HG03521 (cell line): ENCODE results near the gene PSKH1.
"Not testable (repeated sequence)": the region's sequence is repeated elsewhere in the genome, so short reads cannot be mapped to it uniquely, and the experiment has no call there.

Experiments used
- ATAC-seq: cut with Tn5 transposase; IDR thresholded peaks from one replicate; pipeline ENCODE4 v1.9.1; 2021; ENCODE audit warnings: mild to moderate bottlenecking, moderate library complexity; ENCODE audit not compliant: unreplicated experiment

Gene PSKH1

DNA sequence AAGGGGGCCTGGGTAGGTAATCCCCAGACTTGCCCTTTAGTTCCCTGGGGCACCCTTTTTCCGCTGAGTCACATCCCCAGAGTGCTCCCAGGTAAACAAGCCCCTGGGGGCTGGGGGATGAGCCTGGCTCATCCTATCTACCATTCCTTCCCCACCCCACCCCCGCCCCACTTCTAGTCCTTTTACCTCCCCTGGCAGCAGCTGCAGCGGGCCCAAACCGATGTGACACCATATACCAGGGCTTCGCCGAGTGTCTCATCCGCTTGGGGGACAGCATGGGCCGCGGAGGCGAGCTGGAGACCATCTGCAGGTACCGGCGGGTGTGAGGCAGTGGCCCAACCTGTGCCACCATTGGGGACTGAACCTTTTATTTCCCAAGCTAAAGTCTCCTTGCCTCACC is 7.5 kb upstream of the PSKH1 start:
- no peak for ATAC-seq

DNA sequence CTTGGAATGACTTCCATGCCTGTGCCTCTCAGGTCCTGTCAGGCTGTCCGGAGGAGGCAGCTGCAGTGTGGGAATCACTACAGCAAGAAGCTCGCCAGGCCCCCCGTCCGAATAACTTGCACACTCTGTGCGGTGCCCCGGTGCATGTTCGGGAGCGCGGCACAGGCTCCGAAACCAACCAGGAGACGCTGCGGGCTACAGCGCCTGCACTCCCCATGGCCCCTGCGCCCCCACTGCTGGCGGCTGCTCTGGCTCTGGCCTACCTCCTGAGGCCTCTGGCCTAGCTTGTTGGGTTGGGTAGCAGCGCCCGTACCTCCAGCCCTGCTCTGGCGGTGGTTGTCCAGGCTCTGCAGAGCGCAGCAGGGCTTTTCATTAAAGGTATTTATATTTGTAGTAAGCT is 7.1 kb upstream of the PSKH1 start:
- ATAC-seq, result no peak

DNA sequence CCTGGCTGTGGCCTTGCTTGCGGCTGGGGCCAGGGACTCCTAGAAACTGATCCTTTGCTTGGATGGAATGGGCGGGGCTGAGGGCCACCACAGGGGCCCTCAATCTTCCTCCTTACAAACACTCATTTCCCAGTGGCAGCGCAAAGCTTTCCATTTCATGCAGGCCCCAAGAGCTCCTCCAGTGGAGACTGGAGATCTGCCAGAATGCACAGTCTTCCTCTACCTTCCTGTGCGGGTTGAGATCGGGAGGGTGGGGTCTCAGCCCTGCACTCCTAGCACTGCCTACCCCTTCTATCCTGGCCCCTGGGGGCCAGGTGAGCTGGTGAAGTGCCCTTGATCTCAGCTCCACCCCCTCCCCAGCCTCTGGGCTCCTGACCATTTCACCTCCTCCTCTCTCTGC is 6.7 kb upstream of the PSKH1 start:
- ATAC-seq, result no peak

DNA sequence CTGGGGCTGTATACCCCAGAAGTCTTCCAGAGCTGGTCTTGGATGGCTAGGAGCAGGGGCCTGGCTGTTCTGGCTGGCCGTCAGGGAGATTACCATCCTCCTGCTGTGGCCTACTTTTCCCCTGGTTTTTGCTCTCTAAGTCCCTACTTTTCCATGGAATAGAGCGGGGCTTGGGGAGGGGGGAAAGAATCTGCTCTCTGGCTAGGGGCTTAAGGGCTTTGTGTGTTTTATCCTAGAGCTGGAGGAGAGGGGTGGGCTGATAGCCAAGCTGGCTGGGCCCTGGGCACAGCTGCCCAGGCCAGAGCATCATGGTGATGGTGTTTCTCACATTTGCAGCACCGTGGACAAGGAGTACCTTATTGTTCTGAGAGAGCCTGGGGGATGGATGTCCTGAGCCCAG is 4.7 kb upstream of the PSKH1 start:
- no peak for ATAC-seq

DNA sequence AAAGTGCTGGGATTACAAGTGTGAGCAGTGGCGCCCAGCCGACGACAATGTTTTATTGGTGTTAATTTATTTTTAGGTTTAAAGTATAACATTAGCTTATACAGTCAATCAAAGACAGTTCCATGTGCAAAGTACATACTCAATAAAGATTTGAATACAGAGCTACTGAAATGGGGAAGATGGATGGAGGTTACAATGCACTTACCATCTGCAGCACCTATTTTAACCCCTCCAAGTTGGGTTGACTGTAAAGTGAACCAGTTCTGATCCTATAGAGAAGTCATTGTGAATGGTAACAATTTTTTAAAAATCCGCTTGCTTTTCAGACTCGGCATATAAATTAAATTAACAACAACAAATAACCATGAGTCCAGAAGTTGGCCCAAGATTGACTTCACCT is 679 bp upstream of the PSKH1 start:
- no peak for ATAC-seq

DNA sequence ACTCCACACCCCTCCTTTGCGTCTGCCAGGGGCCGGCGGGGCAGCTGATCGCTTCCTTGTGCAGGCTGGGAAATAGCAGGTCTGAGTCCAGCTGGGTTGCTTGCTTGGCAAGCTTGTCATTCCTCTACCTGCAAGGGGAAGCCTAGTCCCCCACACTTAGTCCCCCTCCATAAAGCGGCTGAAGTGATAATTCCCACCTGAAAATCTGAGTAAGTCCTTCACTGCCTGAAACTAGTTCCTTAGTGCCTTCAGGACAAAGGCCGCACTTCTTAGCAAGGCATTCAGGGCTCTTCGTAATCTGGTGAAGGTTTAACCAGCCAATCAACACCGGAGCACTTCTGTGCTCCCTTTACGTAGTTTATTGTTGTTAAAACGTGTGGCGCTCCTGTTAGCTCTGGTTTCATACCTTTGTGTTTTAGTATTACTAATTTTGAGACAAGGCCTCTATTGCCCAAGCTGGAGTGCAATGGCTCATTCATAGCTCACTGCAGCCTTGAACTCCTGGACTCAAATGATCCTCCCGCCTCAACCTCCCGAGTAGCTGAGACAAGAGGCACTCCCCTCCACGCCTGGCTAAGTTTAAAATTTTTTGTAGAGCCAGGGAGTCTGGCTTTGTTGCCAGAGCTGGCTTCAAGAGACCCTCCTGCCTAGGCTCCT is 817 bp downstream of the PSKH1 start:
- ATAC-seq, result no peak

DNA sequence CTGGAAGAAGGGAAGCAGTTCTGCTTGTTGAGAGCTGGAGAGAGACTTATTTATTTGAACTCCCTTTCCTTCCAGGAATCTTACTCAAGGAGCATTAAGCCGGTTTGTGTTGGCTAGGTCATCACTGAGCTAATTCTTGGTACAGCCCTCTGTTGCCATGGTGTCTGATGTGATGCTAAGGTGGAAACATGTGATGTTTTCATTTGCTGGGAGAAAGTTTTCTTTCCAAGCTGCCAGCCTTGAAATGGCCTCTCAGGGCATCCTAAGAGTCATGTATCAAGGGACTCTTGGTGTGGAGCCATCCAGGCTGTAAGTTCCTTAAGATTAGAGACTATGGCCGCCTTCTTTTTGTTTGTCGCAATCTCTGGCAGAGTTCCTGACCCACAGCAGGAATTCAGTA is 4.2 kb downstream of the PSKH1 start:
- ATAC-seq, result no peak

DNA sequence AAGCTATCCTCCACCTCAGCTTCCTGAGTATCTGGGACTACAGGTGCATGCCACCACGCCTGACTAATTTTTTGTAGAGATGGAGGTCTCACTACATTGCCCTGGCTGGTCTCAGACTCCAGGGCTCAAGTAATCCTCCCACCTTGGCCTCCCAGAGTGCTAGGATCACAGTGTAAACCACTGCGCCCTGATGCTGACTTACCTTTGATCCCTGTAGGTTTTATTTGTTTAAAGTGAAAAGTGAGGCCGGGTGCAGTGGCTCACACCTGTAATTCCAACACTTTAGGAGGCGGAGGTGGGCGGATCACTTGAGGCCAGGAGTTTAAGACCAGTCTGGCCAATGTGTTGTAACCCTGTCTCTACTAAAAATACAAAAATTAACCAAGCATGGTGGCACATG is 8.7 kb downstream of the PSKH1 start:
- no peak for ATAC-seq

DNA sequence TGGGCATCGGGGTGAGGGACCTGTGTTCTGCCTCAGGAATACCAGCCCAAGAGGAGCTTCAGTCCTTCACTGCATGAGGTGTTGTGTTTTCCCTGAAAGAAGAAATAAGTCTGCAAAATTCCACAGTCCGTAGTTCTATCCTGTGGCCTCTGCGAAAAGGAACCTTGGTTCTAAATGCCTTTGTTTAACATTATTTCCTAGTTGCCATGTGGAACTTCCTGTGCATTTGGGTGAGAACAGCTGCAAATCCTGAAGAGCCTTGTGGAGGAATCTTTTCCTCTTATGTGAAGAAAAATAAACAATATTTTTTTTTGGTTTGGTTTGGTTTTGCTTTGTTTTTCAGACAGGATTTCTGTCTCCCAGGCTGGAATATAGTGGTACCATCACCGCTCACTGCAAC is 9.8 kb downstream of the PSKH1 start:
- no peak for ATAC-seq

DNA sequence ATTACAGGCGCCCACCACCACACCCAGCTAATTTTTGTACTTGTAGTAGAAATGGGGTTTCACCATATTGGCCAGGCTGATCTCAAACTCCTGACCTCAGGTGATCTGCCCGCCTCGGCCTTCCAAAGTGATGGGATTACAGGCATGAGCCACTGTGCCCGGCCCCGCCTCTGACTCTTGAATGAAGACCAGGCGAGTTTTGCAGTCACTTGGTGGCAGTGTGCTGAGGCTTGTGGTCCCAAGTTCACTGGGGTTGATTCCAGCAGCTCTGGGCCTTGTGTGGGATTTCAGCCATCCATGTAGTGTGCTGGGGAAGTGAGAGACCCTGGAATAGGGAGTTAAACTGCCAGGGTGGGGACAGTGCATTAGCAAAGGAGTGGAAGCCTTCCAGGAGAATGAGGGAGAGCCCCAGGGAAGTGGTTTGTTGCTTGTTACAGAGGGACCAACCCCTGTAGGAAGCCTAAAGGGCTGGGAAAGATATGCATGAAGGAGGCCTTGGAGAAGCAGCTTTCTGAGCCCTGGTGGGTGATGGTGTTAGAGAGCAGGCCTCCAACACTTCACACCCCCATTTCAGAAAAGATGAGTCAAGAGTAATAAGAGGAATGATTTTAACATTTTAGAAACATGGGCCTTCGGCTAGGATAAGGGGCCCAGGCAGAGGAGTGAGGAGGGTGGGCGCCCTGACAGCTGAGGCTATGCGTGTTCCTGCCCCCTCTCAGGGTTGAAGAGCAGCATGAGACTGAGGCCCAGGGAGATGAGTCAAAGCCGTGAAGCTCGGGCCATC is 14.5 kb downstream of the PSKH1 start:
- no peak for ATAC-seq

DNA sequence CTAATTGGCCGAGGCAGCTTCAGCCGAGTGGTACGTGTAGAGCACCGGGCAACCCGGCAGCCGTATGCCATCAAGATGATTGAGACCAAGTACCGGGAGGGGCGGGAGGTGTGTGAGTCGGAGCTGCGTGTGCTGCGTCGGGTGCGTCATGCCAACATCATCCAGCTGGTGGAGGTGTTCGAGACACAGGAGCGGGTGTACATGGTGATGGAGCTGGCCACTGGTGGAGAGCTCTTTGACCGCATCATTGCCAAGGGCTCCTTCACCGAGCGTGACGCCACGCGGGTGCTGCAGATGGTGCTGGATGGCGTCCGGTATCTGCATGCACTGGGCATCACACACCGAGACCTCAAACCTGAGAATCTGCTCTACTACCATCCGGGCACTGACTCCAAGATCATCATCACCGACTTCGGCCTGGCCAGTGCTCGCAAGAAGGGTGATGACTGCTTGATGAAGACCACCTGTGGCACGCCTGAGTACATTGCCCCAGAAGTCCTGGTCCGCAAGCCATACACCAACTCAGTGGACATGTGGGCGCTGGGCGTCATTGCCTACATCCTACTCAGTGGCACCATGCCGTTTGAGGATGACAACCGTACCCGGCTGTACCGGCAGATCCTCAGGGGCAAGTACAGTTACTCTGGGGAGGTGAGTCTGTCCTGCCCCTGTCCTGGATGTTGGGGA is 16.1 kb downstream of the PSKH1 start:
- no peak for ATAC-seq

DNA sequence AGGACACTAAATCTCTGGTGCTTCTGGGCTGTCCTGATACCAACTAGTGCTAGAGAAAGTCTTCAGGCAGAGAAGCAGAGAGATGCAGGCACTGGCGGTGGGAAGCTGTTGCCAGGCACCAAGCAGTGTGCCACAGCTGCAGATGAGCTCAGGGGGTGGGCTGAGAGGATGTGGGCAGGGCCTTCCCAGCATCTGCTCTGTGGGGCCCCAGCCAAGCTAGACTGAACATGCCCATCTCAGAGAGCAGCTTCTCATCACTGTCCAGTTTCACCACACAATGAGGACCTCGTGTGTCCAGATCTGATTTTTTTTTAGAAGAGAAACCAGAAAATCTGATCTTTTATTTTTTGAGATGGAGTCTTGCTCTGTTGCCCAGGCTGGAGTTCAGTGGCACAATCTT is 17.1 kb downstream of the PSKH1 start:
- no peak for ATAC-seq

DNA sequence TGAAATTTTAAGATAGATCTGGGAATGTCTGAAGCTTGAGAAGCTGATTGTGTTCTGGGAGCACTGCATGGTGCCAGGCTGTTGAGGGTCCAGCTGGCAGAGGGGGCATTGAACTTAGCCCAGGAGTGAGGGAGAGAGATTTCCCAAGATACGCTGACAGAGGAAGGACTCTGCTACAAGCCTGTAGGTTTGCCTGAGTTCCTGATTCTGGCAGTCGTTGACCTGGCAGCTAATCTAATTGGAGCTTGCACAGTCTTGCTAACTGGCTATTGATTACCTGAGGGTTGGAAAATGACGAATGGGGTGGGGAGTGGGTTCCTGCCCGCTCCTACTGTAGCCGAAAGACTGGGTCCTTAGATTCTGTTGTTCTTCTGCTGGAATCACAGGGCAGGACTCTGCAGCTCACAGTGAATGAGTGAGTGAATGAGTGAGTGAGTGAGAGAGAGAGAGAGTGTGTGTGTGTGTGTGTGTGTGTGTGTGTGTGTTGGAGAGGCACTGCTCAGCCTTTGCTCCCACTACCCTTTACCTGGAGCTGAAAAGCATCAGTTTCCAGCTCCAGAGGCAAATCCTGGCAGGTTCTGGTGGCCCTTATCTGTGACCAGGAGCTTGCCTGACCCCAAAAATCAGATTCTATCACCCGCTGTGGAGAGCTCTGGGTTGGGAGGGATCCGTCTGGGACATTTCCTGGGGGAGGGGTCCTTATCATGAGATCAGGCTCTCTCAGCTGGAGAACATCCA is 21.9 kb downstream of the PSKH1 start:
- no peak for ATAC-seq

DNA sequence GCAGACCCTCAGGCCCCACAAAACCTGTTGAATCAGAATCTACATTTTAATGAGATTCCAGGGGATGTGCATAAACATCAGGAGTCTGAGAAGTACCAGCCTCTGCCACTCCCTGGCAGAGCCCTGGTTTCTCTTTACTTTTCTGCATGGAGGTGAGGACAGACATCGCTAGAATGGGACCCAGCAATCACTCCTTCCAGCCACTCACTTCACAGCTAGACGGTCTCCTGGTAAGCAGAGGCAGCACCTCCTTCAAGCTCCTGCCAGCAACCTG is 22.4 kb downstream of the PSKH1 start:
- ATAC-seq, result not testable (repeated sequence)

DNA sequence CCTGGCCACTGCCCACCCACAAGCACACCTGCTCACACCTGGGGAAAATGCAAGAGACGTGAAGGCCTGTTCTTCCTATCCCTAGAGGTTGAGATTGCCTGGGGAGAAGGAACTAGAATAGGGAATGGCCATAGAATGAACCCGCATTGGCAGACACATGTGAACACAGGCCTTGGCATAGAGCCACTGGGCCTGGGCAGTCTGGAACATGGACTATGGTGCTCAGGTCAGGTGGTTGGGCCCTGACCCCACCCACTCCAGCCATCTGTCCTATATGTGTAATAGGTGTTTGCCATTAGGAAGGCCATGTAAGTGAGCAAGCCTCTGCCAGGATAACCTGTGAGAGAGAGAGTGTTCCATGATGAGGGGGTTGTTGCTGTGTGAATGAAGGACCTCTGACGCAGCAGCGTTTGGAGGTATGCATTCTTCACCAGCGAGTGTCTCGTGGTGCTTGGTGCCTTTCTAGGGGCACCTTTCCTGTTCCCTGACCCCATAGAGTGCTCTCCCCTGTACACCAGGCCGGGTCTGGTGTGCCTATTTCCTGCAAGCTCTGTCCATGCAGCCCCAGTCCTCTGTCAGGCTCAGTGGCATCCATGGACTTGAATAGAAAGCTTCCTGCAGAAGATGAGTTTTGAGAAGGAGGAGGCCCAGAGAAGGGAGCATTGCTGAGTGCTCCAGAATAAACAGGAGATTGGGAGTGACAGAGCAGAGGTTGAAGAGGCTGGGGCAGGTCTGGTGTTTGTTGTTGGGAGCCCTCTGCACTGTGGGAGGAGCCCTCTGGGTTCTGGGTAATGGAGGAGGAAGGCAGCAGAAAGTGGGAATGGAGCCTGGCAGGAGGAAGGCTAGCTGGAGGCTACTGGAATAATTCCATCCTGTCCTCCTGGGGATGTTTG is 23.0 kb downstream of the PSKH1 start:
- no peak for ATAC-seq

DNA sequence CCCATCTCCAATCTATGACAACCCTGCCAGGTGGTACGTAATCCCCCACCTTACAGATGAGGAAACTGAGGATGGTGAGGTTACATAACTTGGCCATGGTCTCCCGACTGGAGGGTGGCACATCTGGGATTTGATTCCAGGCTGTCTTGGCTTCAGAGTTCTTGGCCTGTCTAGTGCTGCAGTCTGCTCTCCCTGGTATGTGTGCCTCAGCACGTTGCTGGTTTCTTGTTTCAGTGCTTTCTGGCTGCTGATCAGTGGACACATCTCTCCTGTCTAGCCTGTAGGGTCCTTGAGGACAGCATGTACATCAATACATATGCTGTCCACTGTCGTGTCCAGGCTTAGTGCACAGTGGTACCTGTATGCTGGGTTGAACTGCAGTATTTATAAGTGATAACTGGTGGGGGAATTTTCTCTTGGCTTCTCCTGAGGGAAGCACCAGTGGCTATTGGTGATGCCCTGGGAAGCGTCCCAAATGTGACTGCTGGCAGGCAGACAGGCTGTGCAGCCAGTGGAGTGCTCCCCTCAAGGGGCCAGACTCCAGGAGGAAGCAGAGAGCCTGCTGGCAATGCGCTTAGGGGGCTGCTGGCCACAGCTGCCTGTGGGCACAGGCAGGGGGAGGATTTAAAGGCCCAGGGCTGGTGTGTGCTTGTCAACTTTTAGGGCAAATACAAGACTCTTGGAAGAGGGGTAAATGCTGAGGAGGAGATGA is 24.2 kb downstream of the PSKH1 start:
- no peak for ATAC-seq

DNA sequence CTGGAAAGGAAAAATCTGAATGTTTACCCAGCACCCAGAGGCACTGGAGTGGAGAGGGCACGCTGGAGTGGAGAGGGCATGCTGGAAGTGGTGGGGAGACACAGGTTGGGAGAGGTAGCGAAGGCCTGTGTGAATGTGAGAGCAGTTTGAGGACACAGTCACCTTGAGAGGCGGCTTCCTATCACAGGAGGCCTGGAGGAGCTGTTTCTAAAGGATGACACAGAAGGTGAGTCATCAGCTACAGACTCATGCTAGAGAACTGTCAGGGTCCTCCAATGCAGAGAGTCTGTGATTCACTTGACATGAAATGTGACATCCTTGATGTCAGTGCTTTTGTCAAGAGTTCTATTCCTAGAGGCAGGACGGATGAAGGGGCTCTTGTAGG is 24.8 kb downstream of the PSKH1 start:
- ATAC-seq, result no peak

DNA sequence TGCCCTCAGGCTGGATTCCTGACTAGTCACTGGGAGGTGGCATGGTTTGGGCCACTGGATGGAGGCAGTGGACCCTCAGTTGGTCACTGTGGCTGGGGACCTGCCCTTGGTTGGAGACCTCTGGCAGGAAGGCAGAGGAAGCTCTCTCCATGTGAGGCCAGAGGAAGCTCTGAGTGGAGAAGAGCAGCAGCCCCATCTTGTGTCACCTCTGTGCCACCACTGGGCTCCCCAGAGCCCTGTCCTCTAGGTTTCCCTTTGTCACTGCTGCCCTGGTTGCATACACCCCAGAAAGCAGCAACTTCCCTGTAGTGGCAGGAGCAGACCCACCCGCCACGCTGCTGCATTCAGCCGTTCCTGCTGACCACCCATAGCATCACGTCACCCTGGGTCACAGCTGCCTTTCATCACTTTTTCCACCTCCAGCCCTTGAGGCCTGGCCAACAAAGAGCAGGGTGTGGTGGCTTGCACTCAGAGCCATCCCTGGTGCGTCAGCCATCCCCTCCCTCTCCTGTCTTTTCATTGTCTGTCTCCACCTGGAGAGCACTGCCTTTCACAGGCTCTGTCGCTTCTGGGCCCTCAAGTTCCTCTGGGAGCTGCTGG is 26.7 kb downstream of the PSKH1 start:
- no peak for ATAC-seq

DNA sequence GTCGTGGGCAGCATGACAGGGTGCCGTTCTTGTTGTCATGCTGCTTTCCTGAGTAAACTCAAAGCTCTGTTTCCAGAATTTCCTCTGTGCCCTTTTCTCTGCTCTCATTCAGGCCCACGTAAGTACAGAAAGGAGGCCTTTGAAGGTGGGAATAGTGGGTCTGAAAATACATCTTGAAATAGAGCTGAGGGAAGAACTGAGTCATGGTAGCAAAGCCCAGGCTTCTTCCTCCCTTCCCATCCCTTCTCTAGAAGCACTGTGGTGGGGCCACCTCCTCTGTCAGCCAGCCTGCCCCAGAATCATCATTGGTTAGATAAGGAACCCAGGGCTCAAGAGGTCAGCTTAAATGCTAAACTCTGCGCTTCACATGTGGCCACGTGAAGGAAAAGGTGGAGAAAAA is 29.2 kb downstream of the PSKH1 start:
- ATAC-seq, result no peak

DNA sequence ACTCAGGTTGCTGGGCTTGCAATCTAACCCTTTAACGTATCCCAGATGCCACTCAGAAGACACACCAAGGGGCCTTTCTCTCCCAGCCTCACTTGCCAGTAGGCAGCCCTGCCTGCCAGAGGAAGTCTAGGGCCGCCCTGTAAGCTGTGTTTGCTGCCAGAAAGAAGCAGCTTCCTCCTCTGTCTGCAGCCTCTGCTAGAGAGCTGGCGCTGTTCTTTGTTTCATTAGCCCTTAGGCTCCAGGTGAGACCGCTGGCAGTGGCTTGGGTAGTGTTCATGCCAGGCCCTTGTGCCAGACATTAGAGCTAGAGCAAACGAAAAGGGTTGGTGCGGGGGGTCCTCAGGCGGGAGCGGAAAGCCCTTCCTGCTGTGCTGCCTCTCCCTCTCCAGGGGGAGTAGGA is 29.7 kb downstream of the PSKH1 start:
- ATAC-seq, result no peak
